Activated CD4-positive, alpha-beta memory T cell treated with anti-CD3 and anti-CD28 coated beads, Interleukin-2, amount 10 ng/mL, durations not matched to agents 7 days and 5 days (primary cell): Measurements from ENCODE around the gene HGS. TPM values are rescaled to one million over a fixed set of nuclear protein-coding genes. Genes with fewer than 3 reads are reported as not detected.
"Not testable (repeated sequence)": the region's sequence is repeated elsewhere in the genome, so short reads cannot be mapped to it uniquely, and the experiment has no call there.

Experiments
- CTCF ChIA-PET: fragments of 350-600 bp; sonication (Branson Sonifier 250); formaldehyde crosslinking; loops from one replicate; lab custom pipeline; 2021; ENCODE audit warnings: antibody characterized with exemption, inconsistent platforms; lab: Charles Lee
- POLR2A ChIA-PET: fragments of 350-600 bp; sonication (Branson Sonifier 250); formaldehyde crosslinking; loops from one replicate; lab custom pipeline; 2021; ENCODE audit warnings: antibody characterized with exemption; lab: Charles Lee
- DNase-seq: peaks from one replicate; pipeline ENCODE4 v3.0.0-alpha.2; 2020
- H3K27ac Mint-ChIP-seq: one replicate; pipeline ENCODE4 v1.8.0; 2021; ENCODE audit warnings: mild to moderate bottlenecking, mixed read lengths
- H3K27me3 Mint-ChIP-seq: one replicate; pipeline ENCODE4 v1.8.0; 2021; ENCODE audit warnings: mixed read lengths
- H3K36me3 Mint-ChIP-seq: one replicate; pipeline ENCODE4 v1.8.0; 2021; ENCODE audit warnings: low read depth, mixed read lengths
- H3K4me1 Mint-ChIP-seq: one replicate; pipeline ENCODE4 v1.8.0; 2021; ENCODE audit warnings: mixed read lengths
- H3K4me3 Mint-ChIP-seq: one replicate; pipeline ENCODE4 v1.8.0; 2021; ENCODE audit warnings: mild to moderate bottlenecking, mixed read lengths
- H3K9me3 Mint-ChIP-seq: one replicate; pipeline ENCODE4 v1.8.0; 2021; ENCODE audit warnings: mixed read lengths
- total RNA-seq, 2 experiments: library from RNA; stranded (reverse); gene quantifications; one replicate each; pipeline ENCODE4 v1.2.3, GENCODE V29; 2021

The HGS gene
- total RNA-seq, 2 experiments from 2014 or later = 122 to 130 TPM

DNA sequence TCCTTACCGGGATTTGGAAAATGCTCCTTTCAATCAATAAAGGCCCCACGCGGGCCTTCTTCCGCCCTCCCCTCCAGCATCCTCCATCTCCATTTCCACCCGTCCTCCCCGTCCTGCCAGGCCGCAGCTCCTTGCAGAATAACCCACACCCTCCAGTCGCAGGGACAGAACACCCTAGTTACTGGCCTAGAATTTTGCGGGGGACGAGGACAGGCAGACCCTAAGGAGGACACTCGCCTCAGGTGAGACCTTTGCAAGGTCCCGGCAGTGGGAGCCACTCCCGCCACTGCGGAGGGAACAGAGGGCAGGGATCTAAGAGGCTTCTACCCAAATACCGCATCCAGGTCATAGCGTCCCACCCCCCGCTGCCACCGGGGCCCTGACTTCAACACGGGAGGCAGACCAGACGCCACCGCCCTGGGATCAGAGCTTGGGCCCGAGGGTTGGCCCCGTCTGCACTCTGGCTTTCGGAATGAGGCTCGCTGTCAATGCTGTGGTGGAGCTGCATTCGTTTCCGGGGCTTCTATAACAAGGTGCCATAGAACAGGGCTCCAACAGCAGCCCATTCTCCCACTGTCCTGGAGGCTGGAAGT, 55.1 kb downstream of the HGS start:
- no peaks in the 10 kb centered on the region for H3K9me3 Mint-ChIP-seq
- H3K4me3 Mint-ChIP-seq = no peak overlapping the region
- CTCF ChIA-PET = no interaction called here
- peaks cover 10% of the 10 kb centered on the region for H3K27me3 Mint-ChIP-seq
- no peaks in the 10 kb centered on the region for H3K36me3 Mint-ChIP-seq
- H3K27ac Mint-ChIP-seq = no peak overlapping the region
- H3K4me1 Mint-ChIP-seq = peaks cover 5% of the 10 kb centered on the region
- DNase-seq = no peak
- POLR2A ChIA-PET = no interaction called here

DNA sequence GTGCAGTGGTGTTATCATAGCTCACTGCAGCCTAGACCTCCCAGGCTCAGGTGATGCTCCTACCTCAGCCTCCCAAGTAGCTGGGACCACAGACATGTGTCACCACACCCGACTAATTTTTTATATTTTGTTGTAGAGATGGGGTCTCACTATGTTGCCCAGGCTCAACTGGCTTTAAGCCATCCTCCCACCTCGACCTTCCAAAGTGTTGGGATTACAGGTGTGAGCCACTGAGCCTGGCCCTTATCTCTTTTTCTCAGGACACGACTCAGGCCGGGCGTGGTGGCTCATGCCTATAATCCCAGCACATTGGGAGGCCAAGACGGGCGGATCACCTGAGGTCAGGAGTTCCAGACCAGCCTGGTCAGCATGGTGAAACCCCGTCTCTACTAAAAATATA, 55.8 kb downstream of the HGS start:
- H3K9me3 Mint-ChIP-seq, H3K4me3 Mint-ChIP-seq, H3K36me3 Mint-ChIP-seq, CTCF ChIA-PET, H3K27ac Mint-ChIP-seq, POLR2A ChIA-PET, DNase-seq, H3K4me1 Mint-ChIP-seq: not testable (repeated sequence)
- peaks cover 10% of the 10 kb centered on the region for H3K27me3 Mint-ChIP-seq

DNA sequence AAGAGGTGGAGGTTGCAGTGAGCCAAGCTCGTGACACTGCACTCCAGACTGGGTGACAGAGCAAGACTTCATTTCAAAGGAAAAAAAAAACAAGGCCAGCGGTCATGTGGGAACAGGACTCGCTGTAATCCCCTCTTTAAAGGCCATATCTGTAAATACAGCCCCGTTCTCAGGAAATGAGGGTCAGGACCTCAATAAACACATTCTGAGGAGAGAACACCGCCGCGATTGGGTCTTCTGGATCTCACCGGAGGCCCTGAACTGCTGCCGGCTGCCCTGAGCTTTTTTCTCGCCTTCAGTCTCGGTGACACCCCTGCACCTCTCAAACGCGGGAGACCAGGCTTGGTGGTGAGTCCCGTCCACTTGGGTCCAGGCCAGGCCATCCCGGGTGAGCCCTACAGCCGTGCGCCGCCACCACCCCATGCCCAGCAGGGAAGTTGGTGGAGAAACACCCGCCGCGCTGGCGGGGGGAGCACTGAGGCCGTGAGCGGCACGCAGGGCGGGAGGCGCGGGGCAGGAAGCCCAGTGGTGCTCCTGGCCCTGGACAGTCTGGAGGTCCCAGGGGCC, 56.7 kb downstream of the HGS start:
- Mint-ChIP-seq H3K4me1 (peaks cover 5% of the 10 kb centered on the region), H3K4me3 (no peak overlapping the region), H3K9me3 (no peaks in the 10 kb centered on the region), H3K36me3 (no peaks in the 10 kb centered on the region), H3K27me3 (peaks cover 10% of the 10 kb centered on the region), H3K27ac (no peak overlapping the region)
- ChIA-PET POLR2A (no interaction called here), CTCF (no interaction called here)
- no peak for DNase-seq

DNA sequence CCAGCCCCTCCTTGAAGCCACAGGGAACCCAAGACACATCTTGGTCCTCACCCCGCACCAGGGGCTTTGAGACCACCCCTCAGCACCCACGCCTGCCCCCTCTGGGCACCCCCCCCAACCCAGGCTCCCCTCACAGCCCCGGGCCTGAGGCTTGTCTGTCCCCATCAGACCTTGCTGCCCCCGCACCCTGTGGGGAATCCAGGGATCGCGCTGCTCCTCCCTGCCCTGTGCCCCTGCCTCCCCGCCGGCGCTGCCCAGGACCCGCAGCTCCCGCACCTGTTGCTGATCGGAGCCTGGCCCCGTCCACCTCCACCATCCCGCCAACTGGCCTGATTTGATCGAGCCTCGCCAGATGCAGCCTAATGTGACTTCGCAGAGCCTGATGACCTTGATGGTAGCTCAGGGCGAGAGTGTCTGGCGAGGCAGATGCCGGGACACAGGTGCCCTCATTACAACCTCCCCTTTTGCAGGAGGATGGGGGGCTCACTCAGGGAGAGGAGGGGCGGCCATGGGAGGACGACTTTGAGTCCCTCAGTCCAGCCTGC, 57.3 kb downstream of the HGS start:
- CTCF ChIA-PET = no interaction called here
- H3K4me1 Mint-ChIP-seq = no peaks in the 10 kb centered on the region
- H3K27ac Mint-ChIP-seq = no peak overlapping the region
- DNase-seq = no peak
- H3K36me3 Mint-ChIP-seq = no peaks in the 10 kb centered on the region
- POLR2A ChIA-PET = no interaction called here
- no peaks in the 10 kb centered on the region for H3K9me3 Mint-ChIP-seq
- peaks cover 10% of the 10 kb centered on the region for H3K27me3 Mint-ChIP-seq
- no peak overlapping the region for H3K4me3 Mint-ChIP-seq

DNA sequence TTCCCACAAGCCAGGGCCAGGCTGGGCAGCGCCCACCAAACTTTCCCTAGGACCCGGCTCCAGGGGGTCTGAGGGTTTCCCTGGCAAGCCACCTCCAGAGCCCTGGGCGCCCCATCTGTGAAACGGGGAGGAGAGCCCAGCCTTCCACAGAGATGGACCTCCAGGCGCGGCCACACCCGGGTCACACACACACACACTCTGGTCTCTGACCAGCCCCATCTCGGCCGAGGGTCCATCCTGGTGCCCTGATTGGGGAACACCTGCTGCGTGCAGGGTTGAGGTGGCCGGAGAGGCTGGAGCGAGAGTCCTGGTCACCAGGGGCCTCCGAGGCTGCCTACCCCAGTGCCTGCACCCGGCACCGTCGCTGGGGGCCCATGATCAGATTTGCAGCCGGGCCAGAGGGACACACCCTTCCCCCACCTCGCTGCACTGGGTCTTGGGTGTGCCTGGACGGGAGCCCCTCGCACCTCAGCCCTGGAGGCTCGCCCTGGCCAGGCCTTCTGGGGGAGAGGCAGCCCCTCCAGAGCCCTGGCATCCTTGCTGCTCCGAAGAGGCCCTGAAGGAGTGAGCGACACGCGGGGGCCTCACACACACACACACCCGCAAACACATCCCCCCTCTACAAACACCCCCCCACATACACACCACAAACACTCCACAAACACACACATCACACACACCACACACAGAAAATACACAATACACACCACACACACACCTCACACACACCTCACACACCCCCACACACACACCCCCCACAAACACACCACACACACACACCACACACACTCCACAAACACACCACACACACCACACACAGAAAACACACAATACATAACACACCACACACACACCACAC, 58.0 kb downstream of the HGS start:
- ChIA-PET POLR2A (no interaction called here), CTCF (no interaction called here)
- Mint-ChIP-seq H3K4me1 (no peaks in the 10 kb centered on the region), H3K27ac (no peak overlapping the region), H3K4me3 (no peak overlapping the region), H3K9me3 (no peaks in the 10 kb centered on the region), H3K36me3 (no peaks in the 10 kb centered on the region), H3K27me3 (peaks cover 10% of the 10 kb centered on the region)
- DNase-seq = no peak

Other genes starting within 250 kb of the HGS start
- gene ACTG1, start 171.2 kb upstream of the HGS start, total RNA-seq = 1,000 to 10,000 TPM; 3,658 to 3,769 TPM
- gene FSCN2, start 155.6 kb upstream of the HGS start, total RNA-seq = under 1 TPM; 0.43 to 0.50 TPM
- 10 to 100 TPM; 29.0 TPM for gene FAAP100, start 131.7 kb upstream of the HGS start, total RNA-seq
- 10 to 100 TPM; 84.6 to 89.0 TPM for gene NPLOC4, start 46.9 kb upstream of the HGS start, total RNA-seq
- under 1 TPM; 0.38 to 0.43 TPM for gene TSPAN10, start 46.8 kb upstream of the HGS start, total RNA-seq
- 10 to 100 TPM; 10.0 to 10.9 TPM for gene PDE6G, start 27.5 kb upstream of the HGS start, total RNA-seq
- gene OXLD1, start 17.4 kb upstream of the HGS start, total RNA-seq = 10 to 100 TPM; 59.3 TPM
- 10 to 100 TPM; 28.8 to 33.3 TPM for gene CCDC137, start 17.3 kb upstream of the HGS start, total RNA-seq
- gene ARL16, start 214 bp upstream of the HGS start, total RNA-seq = 10 to 100 TPM; 17.5 to 17.8 TPM
- 10 to 100 TPM; 57.2 to 59.6 TPM for gene MRPL12, start 19.4 kb downstream of the HGS start, total RNA-seq
- 10 to 100 TPM; 18.5 to 22.1 TPM for gene SLC25A10, start 28.3 kb downstream of the HGS start, total RNA-seq
- gene GCGR, start 120.1 kb downstream of the HGS start, total RNA-seq = not detected
- gene MCRIP1, start 149.3 kb downstream of the HGS start, total RNA-seq = 10 to 100 TPM; 37.1 to 38.2 TPM
- not detected for gene PPP1R27, start 151.0 kb downstream of the HGS start, total RNA-seq
- gene P4HB, start 176.5 kb downstream of the HGS start, total RNA-seq = 100 to 1,000 TPM; 483 to 496 TPM
- 100 to 1,000 TPM; 636 to 661 TPM for gene ARHGDIA, start 187.3 kb downstream of the HGS start, total RNA-seq
- gene ALYREF, start 207.6 kb downstream of the HGS start, total RNA-seq = 100 to 1,000 TPM; 159 to 160 TPM
- 10 to 100 TPM; 95.9 to 98.4 TPM for gene ANAPC11, start 207.7 kb downstream of the HGS start, total RNA-seq
- under 1 TPM in 1 of 2 experiments, not detected in 1; 0.38 TPM for gene NPB, start 218.2 kb downstream of the HGS start, total RNA-seq
- 10 to 100 TPM; 41.6 to 44.4 TPM for gene PCYT2, start 227.4 kb downstream of the HGS start, total RNA-seq
- 10 to 100 TPM; 55.8 to 58.4 TPM for gene SIRT7, start 234.2 kb downstream of the HGS start, total RNA-seq
- gene MAFG, start 243.7 kb downstream of the HGS start, total RNA-seq = 10 to 100 TPM; 35.2 to 36.5 TPM